SK-N-SH treated with all-trans-retinoic acid at 6 μM for 48 hours (cell line): Measurements from ENCODE around the gene MMP20.

Experiments
- ATAC-seq: fragments of 200-7000 bp; cut with Tn5 transposase; 3 replicates; pipeline ENCODE4 v1.9.1; 2020; ENCODE audit warnings: mild to moderate bottlenecking, moderate library complexity
- CREB5 ChIP-seq: fragments of 250-450 bp; sonication (Bioruptor Pico); IDR thresholded peaks from 2 replicates; pipeline ENCODE4 v1.5.1; 2020; ENCODE audit warnings: low read depth, mild to moderate bottlenecking, moderate library complexity
- CSDC2 ChIP-seq: fragments of 250-450 bp; sonication (Bioruptor Pico); IDR thresholded peaks from 2 replicates; pipeline ENCODE4 v1.5.0; 2020; ENCODE audit warnings: mild to moderate bottlenecking, moderate library complexity
- ESRRG ChIP-seq: fragments of 250-450 bp; sonication (Bioruptor Pico); IDR thresholded peaks from 2 replicates; pipeline ENCODE4 v1.6.1; 2021; ENCODE audit warnings: mild to moderate bottlenecking
- GLIS3 ChIP-seq: fragments of 250-450 bp; sonication (Bioruptor Pico); IDR thresholded peaks from 2 replicates; pipeline ENCODE4 v1.5.0; 2020; ENCODE audit warnings: mild to moderate bottlenecking, moderate library complexity
- ISL1 ChIP-seq: fragments of 250-450 bp; sonication (Bioruptor Pico); IDR thresholded peaks from 2 replicates; pipeline ENCODE4 v2.1.2; 2022; ENCODE audit warnings: mild to moderate bottlenecking, moderate library complexity
- OSR1 ChIP-seq: fragments of 250-450 bp; sonication (Bioruptor Pico); IDR thresholded peaks from 2 replicates; pipeline ENCODE4 v1.8.0; 2022; ENCODE audit warnings: moderate library complexity, mild to moderate bottlenecking, inconsistent platforms
- PPARA ChIP-seq: fragments of 250-450 bp; sonication (Bioruptor Pico); IDR thresholded peaks from 2 replicates; pipeline ENCODE4 v1.5.0; 2020; ENCODE audit warnings: mild to moderate bottlenecking, borderline replicate concordance
- RARB ChIP-seq: fragments of 250-450 bp; sonication (Bioruptor Pico); IDR thresholded peaks from 2 replicates; pipeline ENCODE4 v1.8.0; 2021; ENCODE audit warnings: mild to moderate bottlenecking, moderate library complexity
- SNAI2 ChIP-seq: fragments of 250-450 bp; sonication (Bioruptor Pico); IDR thresholded peaks from 2 replicates; pipeline ENCODE4 v1.5.0; 2020; ENCODE audit warnings: mild to moderate bottlenecking, moderate library complexity
- TOX ChIP-seq: fragments of 250-450 bp; sonication (Bioruptor Pico); IDR thresholded peaks from 2 replicates; pipeline ENCODE4 v1.8.0; 2021; ENCODE audit warnings: mild to moderate bottlenecking, moderate library complexity, borderline replicate concordance
- TSHZ2 ChIP-seq: fragments of 250-450 bp; sonication (Bioruptor Pico); IDR thresholded peaks from 2 replicates; pipeline ENCODE4 v1.5.0; 2020; ENCODE audit warnings: mild to moderate bottlenecking, moderate library complexity
- ZC3H10 ChIP-seq: fragments of 250-450 bp; sonication (Bioruptor Pico); IDR thresholded peaks from 2 replicates; pipeline ENCODE4 v1.5.1; 2021; ENCODE audit warnings: mild to moderate bottlenecking, moderate library complexity
- ZFP30 ChIP-seq: fragments of 450-650 bp; formaldehyde crosslinking; IDR thresholded peaks from 2 replicates; pipeline ENCODE4 v1.5.0; 2022; ENCODE audit warnings: mild to moderate bottlenecking, moderate library complexity
- ZNF565 ChIP-seq: fragments of 450-650 bp; formaldehyde crosslinking; conservative IDR thresholded peaks from 2 replicates; pipeline ENCODE4 v1.5.0; 2020; ENCODE audit warnings: low read depth, mild to moderate bottlenecking, moderate library complexity
- ZNF70 ChIP-seq: fragments of 450-650 bp; formaldehyde crosslinking; IDR thresholded peaks from 2 replicates; pipeline ENCODE4 v1.5.0; 2020; ENCODE audit warnings: mild to moderate bottlenecking, moderate library complexity
- ZNF8 ChIP-seq: fragments of 450-650 bp; formaldehyde crosslinking; IDR thresholded peaks from 2 replicates; pipeline ENCODE4 v1.5.0; 2020; ENCODE audit warnings: mild to moderate bottlenecking, moderate library complexity
- TF ChIP-seq, protein P1 (sequence below): fragments of 250-450 bp; sonication (Bioruptor Pico); IDR thresholded peaks from 2 replicates; pipeline ENCODE4 v1.8.0; 2021; ENCODE audit warnings: low read depth, mild to moderate bottlenecking, moderate library complexity, borderline replicate concordance
- TF ChIP-seq, protein P2 (sequence below): fragments of 250-450 bp; sonication (Bioruptor Pico); IDR thresholded peaks from 2 replicates; pipeline ENCODE4 v1.5.1; 2021; ENCODE audit warnings: mild to moderate bottlenecking, moderate library complexity

Gene MMP20

DNA sequence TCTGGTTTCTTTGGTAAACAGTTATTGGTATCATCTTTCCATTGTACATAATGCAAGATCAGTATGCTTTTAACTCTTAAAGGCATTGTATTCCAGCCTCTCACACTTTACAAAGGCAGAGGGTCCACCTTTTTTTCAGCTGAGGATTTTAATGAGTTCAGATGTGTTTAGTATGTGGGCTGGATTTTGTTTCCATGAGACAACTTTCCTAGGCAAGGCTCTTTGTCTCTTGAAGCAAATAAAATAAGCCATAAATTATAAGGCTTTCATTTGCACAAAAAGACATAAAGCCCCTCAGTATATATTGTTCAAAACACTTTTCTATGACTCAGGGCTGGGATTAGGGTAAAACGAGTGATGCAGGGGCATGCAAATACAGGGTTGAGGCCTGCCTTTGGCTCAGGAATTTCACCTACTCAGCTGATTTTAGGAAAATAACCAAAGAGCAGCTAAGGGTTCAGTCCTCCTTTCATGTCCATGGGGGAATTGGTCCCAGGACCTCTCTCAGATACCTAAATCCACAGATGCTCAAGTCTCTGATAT is 7.6 kb downstream of the MMP20 start:
- ATAC-seq = no peak
- TF ChIP-seq ISL1 (CRISPR knock-in tag) (no peak), ZNF8 (CRISPR knock-in tag) (no peak), CSDC2 (CRISPR knock-in tag) (no peak)

DNA sequence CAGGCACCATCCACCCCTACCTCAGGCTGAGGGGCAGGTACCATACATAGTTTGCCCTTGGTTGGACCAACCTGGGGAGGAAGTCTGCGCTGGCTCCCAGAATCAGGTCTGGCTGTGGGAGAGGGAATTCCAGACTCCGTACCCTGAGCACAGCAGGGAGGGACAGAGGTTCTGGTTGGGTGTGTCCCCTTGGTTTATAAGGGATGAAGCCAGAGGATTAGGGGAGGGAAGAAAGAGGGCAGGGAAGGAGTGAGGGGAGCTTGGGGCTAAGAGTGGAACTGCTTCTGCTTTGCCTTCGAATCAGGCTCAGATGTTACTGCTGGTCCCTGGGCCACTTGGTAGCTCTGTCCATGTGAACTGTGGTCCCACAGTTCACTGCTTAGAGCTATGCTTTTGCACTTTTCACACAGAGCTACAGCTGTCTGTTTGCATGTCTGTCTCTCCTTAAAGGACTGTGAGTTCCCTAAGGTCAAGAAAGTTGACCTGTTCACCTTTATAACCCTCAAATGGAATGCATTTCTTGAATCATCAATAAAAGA is 9.2 kb downstream of the MMP20 start:
- TF ChIP-seq ZFP30 (CRISPR knock-in tag) (no peak), TOX (CRISPR knock-in tag) (no peak), CSDC2 (CRISPR knock-in tag) (no peak)
- TF ChIP-seq, all 23 proteins: peak for 0
- peak; percentile 19; the same call in 1 of the 3 replicates for ATAC-seq

GRCh38 chr11:102615077-102615893 is 9.8 kb downstream of the MMP20 start:
- peak; percentile 70 for ATAC-seq
- TF ChIP-seq, protein P1, sequence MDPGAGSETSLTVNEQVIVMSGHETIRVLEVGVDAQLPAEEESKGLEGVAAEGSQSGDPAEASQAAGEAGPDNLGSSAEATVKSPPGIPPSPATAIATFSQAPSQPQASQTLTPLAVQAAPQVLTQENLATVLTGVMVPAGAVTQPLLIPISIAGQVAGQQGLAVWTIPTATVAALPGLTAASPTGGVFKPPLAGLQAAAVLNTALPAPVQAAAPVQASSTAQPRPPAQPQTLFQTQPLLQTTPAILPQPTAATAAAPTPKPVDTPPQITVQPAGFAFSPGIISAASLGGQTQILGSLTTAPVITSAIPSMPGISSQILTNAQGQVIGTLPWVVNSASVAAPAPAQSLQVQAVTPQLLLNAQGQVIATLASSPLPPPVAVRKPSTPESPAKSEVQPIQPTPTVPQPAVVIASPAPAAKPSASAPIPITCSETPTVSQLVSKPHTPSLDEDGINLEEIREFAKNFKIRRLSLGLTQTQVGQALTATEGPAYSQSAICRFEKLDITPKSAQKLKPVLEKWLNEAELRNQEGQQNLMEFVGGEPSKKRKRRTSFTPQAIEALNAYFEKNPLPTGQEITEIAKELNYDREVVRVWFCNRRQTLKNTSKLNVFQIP = no peak
- no peak for TF ChIP-seq ZNF565 (CRISPR knock-in tag)
- no peak for TF ChIP-seq CSDC2 (CRISPR knock-in tag)
- TF ChIP-seq SNAI2 (CRISPR knock-in tag) = no peak
- TF ChIP-seq ISL1 (CRISPR knock-in tag) = no peak
- no peak for TF ChIP-seq TSHZ2 (CRISPR knock-in tag)
- no peak for TF ChIP-seq ESRRG (CRISPR knock-in tag)
- TF ChIP-seq CREB5 (CRISPR knock-in tag) = no peak
- TF ChIP-seq, protein P2, sequence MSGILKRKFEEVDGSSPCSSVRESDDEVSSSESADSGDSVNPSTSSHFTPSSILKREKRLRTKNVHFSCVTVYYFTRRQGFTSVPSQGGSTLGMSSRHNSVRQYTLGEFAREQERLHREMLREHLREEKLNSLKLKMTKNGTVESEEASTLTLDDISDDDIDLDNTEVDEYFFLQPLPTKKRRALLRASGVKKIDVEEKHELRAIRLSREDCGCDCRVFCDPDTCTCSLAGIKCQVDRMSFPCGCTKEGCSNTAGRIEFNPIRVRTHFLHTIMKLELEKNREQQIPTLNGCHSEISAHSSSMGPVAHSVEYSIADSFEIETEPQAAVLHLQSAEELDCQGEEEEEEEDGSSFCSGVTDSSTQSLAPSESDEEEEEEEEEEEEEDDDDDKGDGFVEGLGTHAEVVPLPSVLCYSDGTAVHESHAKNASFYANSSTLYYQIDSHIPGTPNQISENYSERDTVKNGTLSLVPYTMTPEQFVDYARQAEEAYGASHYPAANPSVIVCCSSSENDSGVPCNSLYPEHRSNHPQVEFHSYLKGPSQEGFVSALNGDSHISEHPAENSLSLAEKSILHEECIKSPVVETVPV (CRISPR knock-in tag) = no peak
- no peak for TF ChIP-seq ZNF70 (CRISPR knock-in tag)
- TF ChIP-seq ZFP30 (CRISPR knock-in tag) = no peak
- no peak for TF ChIP-seq PPARA (CRISPR knock-in tag)
- no peak for TF ChIP-seq ZNF8 (CRISPR knock-in tag)

DNA sequence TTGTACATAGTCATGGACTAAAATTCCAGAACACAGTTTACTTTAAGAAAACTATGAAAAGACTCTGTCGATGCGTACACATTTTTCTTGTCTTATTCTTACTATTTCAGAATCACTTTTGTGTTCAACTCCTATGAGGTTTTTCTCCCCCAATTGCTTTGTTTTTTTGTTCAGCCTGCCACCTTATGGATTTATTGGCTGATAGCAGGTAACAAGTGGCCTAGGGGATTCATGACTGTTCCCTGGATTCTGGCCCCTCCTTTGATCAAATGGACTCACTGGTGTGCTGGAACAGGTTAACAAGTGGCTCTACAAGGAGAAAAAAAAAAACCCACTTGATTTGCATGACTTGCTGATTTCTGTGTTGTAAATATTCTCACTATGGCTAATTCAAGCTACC is 10.6 kb downstream of the MMP20 start:
- no peak for ATAC-seq
- TF ChIP-seq ZC3H10 (no peak), TSHZ2 (CRISPR knock-in tag) (no peak), TOX (CRISPR knock-in tag) (no peak), ZNF8 (CRISPR knock-in tag) (no peak), RARB (no peak), OSR1 (CRISPR knock-in tag) (no peak), ZFP30 (CRISPR knock-in tag) (no peak), GLIS3 (no peak), ISL1 (CRISPR knock-in tag) (no peak), CREB5 (CRISPR knock-in tag) (no peak), SNAI2 (CRISPR knock-in tag) (no peak)
- TF ChIP-seq, protein P1 = no peak
